Astrocyte of the cerebellum (primary cell): ENCODE results near the gene USP37.

Experiments
- DNase-seq: peaks from one replicate; pipeline ENCODE4 v3.0.0-alpha.2; 2011; ENCODE audit warnings: low read depth
- H3K4me3 ChIP-seq: 2 replicates; pipeline ENCODE4 v1.5.1; 2011; ENCODE audit warnings: mild to moderate bottlenecking, low read depth, low read length, moderate library complexity
- CTCF ChIP-seq: IDR thresholded peaks from 2 replicates; pipeline ENCODE4 v1.5.1; 2012; ENCODE audit warnings: low read length, low read depth, moderate library complexity, mild to moderate bottlenecking; ENCODE audit errors: missing control alignments
- in situ Hi-C: cut with HindIII; loops from 2 replicates; pipeline ENCODE4 v1.10.0; 2017; ENCODE audit warnings: low sequenced_read_pairs

USP37 gene

GRCh38 chr2:218419630-218420216 is 148.4 kb downstream of the USP37 start:
- in situ Hi-C loops = no loop called here
- no peak for TF ChIP-seq CTCF
- H3K4me3 ChIP-seq = no peak overlapping the region
- no peak for DNase-seq

DNA sequence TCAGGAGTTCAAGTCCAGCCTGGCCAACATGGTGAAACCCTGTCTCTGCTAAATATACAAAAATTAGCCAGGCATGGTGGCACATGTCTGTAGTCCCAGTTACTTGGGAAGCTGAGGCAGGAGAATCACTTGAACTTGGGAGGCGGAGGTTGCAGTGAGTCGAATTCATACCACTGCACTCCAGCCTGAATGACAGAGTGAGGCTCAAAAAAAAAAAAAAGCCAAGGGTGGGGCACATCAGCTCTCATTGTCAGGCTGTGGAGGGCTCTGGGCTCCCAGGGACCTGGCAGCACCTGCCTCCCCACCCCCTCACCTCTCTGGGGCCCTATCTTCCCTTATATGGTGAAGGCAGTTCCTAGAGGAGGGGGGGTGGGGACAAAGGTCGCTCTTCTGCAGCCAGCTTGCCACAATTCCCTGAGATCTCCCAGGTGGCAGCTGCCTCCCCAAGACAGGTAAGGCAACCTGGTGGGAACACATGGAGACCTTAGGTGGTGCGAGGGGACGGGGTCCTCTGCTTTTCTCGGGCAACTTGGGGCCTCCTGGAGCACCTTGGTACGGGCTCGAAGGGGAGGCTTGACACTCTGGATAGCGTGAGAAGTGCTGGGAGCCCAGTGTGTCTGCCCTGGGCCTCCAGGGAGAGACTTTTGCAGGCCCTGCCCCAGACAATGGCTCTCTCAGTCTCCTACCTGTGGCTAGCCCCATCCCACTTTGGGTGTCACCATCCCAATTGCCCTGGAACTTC is 149.3 kb downstream of the USP37 start, which contains the start of gene VIL1:
Gene VIL1 (plus strand): TSS at position 407 of the 742 bp plus-strand sequence. CDS start 4,656 bp downstream, outside the sequence.
- no peak for DNase-seq
- H3K4me3 ChIP-seq = no peak within 1 kb of the TSS
- in situ Hi-C loops = no loop called here
- TF ChIP-seq CTCF = no peak

DNA sequence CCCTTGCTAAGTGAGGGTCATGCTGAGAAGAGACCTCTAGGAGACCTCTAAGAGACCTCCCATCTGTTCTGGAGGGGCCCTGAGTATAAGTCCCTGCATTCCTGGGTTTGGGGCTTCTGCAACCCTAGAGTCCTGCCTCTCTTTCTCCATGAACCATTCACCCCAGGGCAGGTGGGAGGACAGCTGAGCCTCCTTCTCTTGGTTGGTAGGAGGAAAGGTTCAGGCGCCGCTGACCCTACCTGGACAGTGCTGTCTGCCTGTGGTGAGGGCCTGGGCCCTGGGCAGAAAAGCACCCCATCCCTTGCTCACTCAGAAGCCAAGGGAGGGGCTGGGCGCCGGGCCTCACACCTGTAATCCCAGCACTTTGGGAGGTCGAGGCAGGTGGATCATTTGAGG is 149.8 kb downstream of the USP37 start:
- no peak for DNase-seq
- H3K4me3 ChIP-seq = no peak overlapping the region
- TF ChIP-seq CTCF = no peak
- in situ Hi-C loops = no loop called here

- TF ChIP-seq CTCF = no peak
- DNase-seq = no peak
- in situ Hi-C loops = no loop called here
- H3K4me3 ChIP-seq = no peak overlapping the region
Measured at GRCh38 chr2:218407717-218408116, 160.4 kb downstream of the USP37 start.

DNA sequence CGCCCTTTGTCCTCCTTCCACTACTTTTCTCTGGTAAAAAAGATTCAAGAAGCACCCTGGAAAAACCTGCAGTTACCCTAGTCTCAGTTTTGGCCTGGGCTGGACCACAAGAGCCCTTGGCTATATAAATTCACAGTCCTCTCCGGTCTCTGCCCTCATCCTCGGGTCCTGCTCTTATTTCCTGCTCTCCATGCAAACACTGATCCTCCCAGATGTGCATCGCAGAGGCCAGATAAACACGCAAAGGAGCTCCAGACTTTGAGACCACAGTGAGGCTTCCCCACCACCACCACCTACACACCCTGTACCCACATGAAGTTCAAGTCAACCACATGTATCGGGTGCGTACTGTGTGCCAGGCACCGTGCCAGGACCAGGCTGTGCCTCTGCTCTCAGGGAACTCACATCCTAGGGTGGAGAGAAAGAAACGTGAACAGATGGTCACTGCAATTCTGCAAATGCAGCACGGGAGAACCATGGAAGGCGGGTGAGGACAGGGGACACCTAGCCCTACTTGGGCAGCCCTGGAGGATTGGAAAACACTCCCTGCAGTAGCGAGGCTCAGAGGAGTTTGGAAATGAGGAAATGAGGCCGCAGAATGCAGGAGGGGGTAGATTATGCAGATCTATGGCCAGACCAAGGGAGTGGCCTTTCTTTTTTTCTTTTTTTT is 161.1 kb downstream of the USP37 start:
- peak overlapping the region; percentile 40 for H3K4me3 ChIP-seq
- no peak for DNase-seq
- in situ Hi-C loops = no loop called here
- TF ChIP-seq CTCF = no peak

GRCh38 chr2:218406209-218406948 is 161.8 kb downstream of the USP37 start:
- in situ Hi-C loops = no loop called here
- peak; percentile 80 for TF ChIP-seq CTCF
- peak; percentile 70 for DNase-seq

More at GRCh38 chr2:218406209-218406948, 161.8 kb downstream of the USP37 start:
- H3K4me3 ChIP-seq = peak overlapping the region; percentile 40
